Activated CD8-positive, alpha-beta T cell treated with anti-CD3 and anti-CD28 coated beads for 36 hours (primary cell): ENCODE measurements around the gene ZNF536. TPM values are rescaled to one million over a fixed set of nuclear protein-coding genes. Genes with fewer than 3 reads are reported as not detected.

Source experiments
- ATAC-seq: fragments of 200-7000 bp; cut with Tn5 transposase; one replicate; pipeline ENCODE4 v1.10.0; 2021; ENCODE audit warnings: mild to moderate bottlenecking, moderate library complexity
- CTCF ChIA-PET: fragments of 350-600 bp; sonication (Branson Sonifier 250); formaldehyde crosslinking; loops from one replicate; lab custom pipeline; 2021; ENCODE audit warnings: antibody characterized with exemption; lab: Charles Lee
- POLR2A ChIA-PET: fragments of 350-600 bp; sonication (Branson Sonifier 250); formaldehyde crosslinking; loops from one replicate; lab custom pipeline; 2021; ENCODE audit warnings: antibody characterized with exemption; lab: Charles Lee
- DNase-seq: peaks from one replicate; pipeline ENCODE4 v3.0.0-alpha.2; 2020
- H3K27ac Mint-ChIP-seq: one replicate; pipeline ENCODE4 v1.8.0; 2021; ENCODE audit warnings: mild to moderate bottlenecking, mixed read lengths
- H3K27me3 Mint-ChIP-seq: one replicate; pipeline ENCODE4 v1.8.0; 2021; ENCODE audit warnings: mixed read lengths
- H3K36me3 Mint-ChIP-seq: one replicate; pipeline ENCODE4 v1.8.0; 2021; ENCODE audit warnings: low read depth, mixed read lengths
- H3K4me1 Mint-ChIP-seq: one replicate; pipeline ENCODE4 v1.8.0; 2021; ENCODE audit warnings: low read depth, mixed read lengths
- H3K4me3 Mint-ChIP-seq: one replicate; pipeline ENCODE4 v1.8.0; 2021; ENCODE audit warnings: mild to moderate bottlenecking, moderate library complexity, mixed read lengths
- H3K9me3 Mint-ChIP-seq: one replicate; pipeline ENCODE4 v1.8.0; 2021; ENCODE audit warnings: mixed read lengths
- intact Hi-C: fragments of 100-400 bp; cut with micrococcal nuclease; formaldehyde crosslinking; loops from one replicate; pipeline ENCODE4 v1.10.0; 2022
- total RNA-seq, 2 experiments: library from RNA; stranded (reverse); gene quantifications; one replicate each; pipeline ENCODE4 v1.2.3, GENCODE V29; 2021
- TF ChIP-seq, protein P1 (sequence below): fragments of 200-600 bp; IDR thresholded peaks from one replicate; pipeline ENCODE4 v1.8.0; 2022; ENCODE audit warnings: antibody characterized with exemption, mild to moderate bottlenecking

The ZNF536 gene
- total RNA-seq, 2 experiments from 2014 or later, result not detected

DNA sequence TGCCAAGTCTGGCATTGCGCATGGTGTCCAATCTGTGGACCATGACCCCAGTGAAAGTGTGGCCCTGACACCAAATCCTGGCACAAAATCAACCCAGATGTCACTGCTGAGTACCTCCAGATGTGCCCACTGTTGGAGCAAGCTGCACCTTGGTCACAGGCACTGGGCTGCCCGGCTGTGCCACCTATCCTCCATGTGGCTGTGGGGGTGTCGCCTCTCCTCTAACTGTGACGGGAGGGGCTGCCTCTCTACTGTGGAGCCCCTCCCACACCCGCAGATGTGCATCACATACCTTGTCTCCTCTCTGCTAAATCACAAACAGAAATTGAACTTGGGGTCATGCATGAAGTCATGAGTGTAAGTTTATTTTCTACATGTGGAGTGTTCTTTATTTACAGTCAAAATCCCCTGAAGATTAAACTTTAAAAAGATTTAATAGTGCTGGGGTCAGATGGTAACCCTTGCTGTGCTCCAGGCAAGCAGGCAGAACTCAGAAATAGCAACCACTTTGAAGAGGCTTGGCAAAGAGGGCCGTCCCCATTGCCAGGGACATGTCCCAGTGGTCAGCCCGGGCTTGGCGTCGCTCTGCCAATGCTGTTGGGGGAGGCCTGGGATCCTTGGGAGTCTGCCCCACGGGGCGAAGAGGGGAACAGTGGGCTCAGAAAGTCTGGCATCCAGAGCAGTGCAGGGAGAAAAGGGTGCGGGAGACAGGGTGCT, 46.4 kb upstream of the ZNF536 start:
- DNase-seq (no peak), ATAC-seq (no peak)
- intact Hi-C loops, result no loop called here
- H3K27me3 Mint-ChIP-seq, result peaks cover 2% of the 10 kb centered on the region
- CTCF ChIA-PET, result no interaction called here
- H3K4me3 Mint-ChIP-seq, result no peak overlapping the region
- peaks cover 2% of the 10 kb centered on the region for H3K9me3 Mint-ChIP-seq
- no peaks in the 10 kb centered on the region for H3K4me1 Mint-ChIP-seq
- POLR2A ChIA-PET, result no interaction called here
- H3K27ac Mint-ChIP-seq, result no peak overlapping the region
- H3K36me3 Mint-ChIP-seq, result no peaks in the 10 kb centered on the region
- TF ChIP-seq, protein P1, sequence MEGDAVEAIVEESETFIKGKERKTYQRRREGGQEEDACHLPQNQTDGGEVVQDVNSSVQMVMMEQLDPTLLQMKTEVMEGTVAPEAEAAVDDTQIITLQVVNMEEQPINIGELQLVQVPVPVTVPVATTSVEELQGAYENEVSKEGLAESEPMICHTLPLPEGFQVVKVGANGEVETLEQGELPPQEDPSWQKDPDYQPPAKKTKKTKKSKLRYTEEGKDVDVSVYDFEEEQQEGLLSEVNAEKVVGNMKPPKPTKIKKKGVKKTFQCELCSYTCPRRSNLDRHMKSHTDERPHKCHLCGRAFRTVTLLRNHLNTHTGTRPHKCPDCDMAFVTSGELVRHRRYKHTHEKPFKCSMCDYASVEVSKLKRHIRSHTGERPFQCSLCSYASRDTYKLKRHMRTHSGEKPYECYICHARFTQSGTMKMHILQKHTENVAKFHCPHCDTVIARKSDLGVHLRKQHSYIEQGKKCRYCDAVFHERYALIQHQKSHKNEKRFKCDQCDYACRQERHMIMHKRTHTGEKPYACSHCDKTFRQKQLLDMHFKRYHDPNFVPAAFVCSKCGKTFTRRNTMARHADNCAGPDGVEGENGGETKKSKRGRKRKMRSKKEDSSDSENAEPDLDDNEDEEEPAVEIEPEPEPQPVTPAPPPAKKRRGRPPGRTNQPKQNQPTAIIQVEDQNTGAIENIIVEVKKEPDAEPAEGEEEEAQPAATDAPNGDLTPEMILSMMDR, result no peak

DNA sequence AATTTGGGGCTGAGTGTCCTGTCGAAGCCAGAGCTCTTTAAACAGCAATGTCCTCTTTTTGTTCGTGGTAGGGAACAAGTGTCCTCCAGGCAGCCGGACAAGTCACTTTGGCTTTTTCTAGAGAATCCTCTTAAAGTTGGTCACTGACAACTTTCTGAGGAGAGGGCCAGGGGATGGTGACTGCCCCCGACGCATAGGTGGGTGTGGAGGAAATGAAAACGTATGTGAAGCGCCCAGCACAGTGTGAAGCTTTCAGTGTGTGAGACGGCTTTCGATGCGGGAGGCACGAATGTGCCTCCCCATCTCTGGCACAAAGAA, 45.8 kb upstream of the ZNF536 start:
- ChIA-PET CTCF (no interaction called here), POLR2A (no interaction called here)
- ATAC-seq, result no peak
- H3K9me3 Mint-ChIP-seq, result peaks cover 2% of the 10 kb centered on the region
- H3K27ac Mint-ChIP-seq, result no peak overlapping the region
- H3K36me3 Mint-ChIP-seq, result no peaks in the 10 kb centered on the region
- no peak for DNase-seq
- TF ChIP-seq, protein P1, result no peak
- no peak overlapping the region for H3K4me3 Mint-ChIP-seq
- no peaks in the 10 kb centered on the region for H3K4me1 Mint-ChIP-seq
- H3K27me3 Mint-ChIP-seq, result peaks cover 2% of the 10 kb centered on the region
- intact Hi-C loops, result no loop called here

DNA sequence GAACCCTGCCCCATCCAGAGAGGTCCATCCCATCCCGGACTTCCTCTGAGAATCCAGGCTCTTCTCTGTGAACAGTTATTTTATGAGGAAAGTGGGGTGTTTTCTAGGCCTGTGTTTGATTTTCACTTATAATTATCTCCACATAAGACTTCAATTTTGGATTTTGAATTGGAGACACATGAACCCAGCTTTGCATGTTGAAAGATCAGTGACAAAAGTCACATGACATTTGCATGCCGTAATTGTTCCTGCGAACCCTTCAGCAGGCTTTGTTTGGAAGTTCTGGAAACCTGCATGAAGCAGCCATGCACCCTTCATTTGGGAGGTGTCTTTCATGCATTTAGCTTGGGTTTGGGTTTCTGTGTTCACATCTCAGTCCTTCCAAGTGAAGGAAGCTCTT, 44.9 kb upstream of the ZNF536 start:
- Mint-ChIP-seq H3K27ac (no peak overlapping the region), H3K36me3 (no peaks in the 10 kb centered on the region), H3K4me3 (no peak overlapping the region), H3K27me3 (peaks cover 2% of the 10 kb centered on the region), H3K9me3 (peaks cover 2% of the 10 kb centered on the region), H3K4me1 (no peaks in the 10 kb centered on the region)
- no peak for DNase-seq
- POLR2A ChIA-PET, result no interaction called here
- intact Hi-C loops, result no loop called here
- no peak for ATAC-seq
- CTCF ChIA-PET, result no interaction called here
- TF ChIP-seq, protein P1, result no peak

DNA sequence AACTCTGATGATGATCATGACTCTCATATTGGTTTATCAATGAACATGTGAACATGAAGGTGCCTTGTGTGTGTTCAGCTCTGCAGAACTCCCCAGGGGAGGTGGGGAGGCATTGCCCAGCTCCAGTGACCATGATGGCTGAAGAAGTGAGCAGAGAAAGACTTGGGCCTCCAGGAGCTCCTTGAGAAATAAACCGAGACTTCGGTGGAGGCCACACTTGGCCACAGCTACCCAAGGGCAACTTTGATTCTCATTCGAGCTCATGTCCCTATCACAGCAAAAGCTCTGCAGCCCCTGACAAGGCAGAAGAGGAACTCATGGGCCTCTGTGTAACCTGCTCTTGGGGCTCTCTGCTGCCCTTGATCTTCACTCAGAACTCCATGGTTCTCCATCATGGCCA, 44.1 kb upstream of the ZNF536 start:
- no peak overlapping the region for H3K4me3 Mint-ChIP-seq
- no peak for DNase-seq
- POLR2A ChIA-PET, result no interaction called here
- ATAC-seq, result no peak
- intact Hi-C loops, result no loop called here
- CTCF ChIA-PET, result no interaction called here
- no peaks in the 10 kb centered on the region for H3K27me3 Mint-ChIP-seq
- H3K27ac Mint-ChIP-seq, result no peak overlapping the region
- no peaks in the 10 kb centered on the region for H3K36me3 Mint-ChIP-seq
- TF ChIP-seq, protein P1, result no peak
- peaks cover 2% of the 10 kb centered on the region for H3K9me3 Mint-ChIP-seq
- no peaks in the 10 kb centered on the region for H3K4me1 Mint-ChIP-seq

DNA sequence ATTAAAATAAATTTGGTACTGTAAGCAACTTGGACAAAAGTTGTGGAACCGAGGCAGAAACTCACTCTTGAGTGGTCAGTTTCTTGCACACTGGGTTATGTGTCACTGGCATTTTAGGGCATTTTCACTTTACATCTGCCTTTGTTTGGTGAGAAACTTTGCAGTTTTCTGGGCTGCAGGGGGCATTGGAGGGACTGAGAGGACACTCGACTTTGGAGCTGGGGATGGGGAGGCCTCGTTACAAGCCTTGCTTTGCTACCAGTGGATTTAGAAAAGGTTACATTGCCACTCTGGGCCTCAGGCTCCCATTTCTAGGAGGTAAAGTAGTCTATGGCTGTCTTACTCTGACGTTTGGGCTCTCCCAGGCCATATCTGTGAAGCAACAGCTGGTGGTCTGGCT, 41.9 kb upstream of the ZNF536 start:
- TF ChIP-seq, protein P1, result no peak
- Mint-ChIP-seq H3K4me3 (no peak overlapping the region), H3K4me1 (no peaks in the 10 kb centered on the region), H3K27me3 (no peaks in the 10 kb centered on the region), H3K36me3 (no peaks in the 10 kb centered on the region), H3K9me3 (no peaks in the 10 kb centered on the region), H3K27ac (no peak overlapping the region)
- intact Hi-C loops, result no loop called here
- no peak for DNase-seq
- no peak for ATAC-seq
- ChIA-PET CTCF (no interaction called here), POLR2A (no interaction called here)
